H1 (cell line): ENCODE results near the gene RHOC. TPM values are rescaled to one million over a fixed set of nuclear protein-coding genes. Genes with fewer than 3 reads are reported as not detected.

Experiments used
- CTCF ChIA-PET: fragments of 300-600 bp; sonication (Branson Sonifier 250); formaldehyde crosslinking; loops from one replicate; lab custom pipeline; 2021; ENCODE audit not compliant: partially characterized antibody; lab: Charles Lee
- POLR2A ChIA-PET: fragments of 300-600 bp; sonication (Branson Sonifier 250); formaldehyde crosslinking; loops from one replicate; lab custom pipeline; 2021; ENCODE audit warnings: inconsistent platforms; ENCODE audit not compliant: partially characterized antibody; lab: Charles Lee
- DNase-seq, 2 experiments: peaks; one replicate each; pipeline versions ENCODE4 v3.0.0 to v3.0.0-alpha.2; 2010 to 2022; ENCODE audit warnings: low spot score in 2 of 2, low read depth in 1 of 2, mixed read lengths in 1 of 2
- FAIRE-seq: peaks from 2 replicates; lab custom pipeline; 2011; peaks lifted over from hg19 to GRCh38; lab: Jason Lieb, UNC
- H2AFZ ChIP-seq: 2 replicates; pipeline ENCODE4 v1.8.1; 2012; ENCODE audit warnings: low read length, inconsistent platforms
- H2AK5ac ChIP-seq: 2 replicates; pipeline ENCODE4 v1.6.1; 2013; ENCODE audit warnings: low read depth, low read length
- H2BK120ac ChIP-seq: replicated peaks from 2 replicates; pipeline ENCODE3; 2013; ENCODE audit warnings: low read depth, low read length, inconsistent platforms
- H2BK12ac ChIP-seq: 2 replicates; pipeline ENCODE4 v1.6.1; 2013; ENCODE audit warnings: low read depth, low read length
- H2BK15ac ChIP-seq: 2 replicates; pipeline ENCODE4 v1.6.1; 2013; ENCODE audit warnings: low read length
- H2BK20ac ChIP-seq: 2 replicates; pipeline ENCODE4 v1.6.1; 2013; ENCODE audit warnings: low read length
- H2BK5ac ChIP-seq: 2 replicates; pipeline ENCODE4 v1.6.1; 2013; ENCODE audit warnings: low read depth, low read length
- H3K14ac ChIP-seq: 2 replicates; pipeline ENCODE4 v1.6.1; 2013; ENCODE audit warnings: inconsistent platforms; ENCODE audit not compliant: insufficient read length
- H3K18ac ChIP-seq: 2 replicates; pipeline ENCODE4 v1.6.1; 2013; ENCODE audit warnings: low read length; ENCODE audit errors: extremely low read depth
- H3K23ac ChIP-seq: 2 replicates; pipeline ENCODE4 v1.6.1; 2013; ENCODE audit warnings: inconsistent platforms; ENCODE audit not compliant: insufficient read length
- H3K23me2 ChIP-seq: 2 replicates; pipeline ENCODE4 v1.6.1; 2013; ENCODE audit warnings: low read depth, low read length
- H3K27ac ChIP-seq: 2 replicates; pipeline ENCODE4 v1.6.1; 2011; ENCODE audit warnings: low read depth, low read length, inconsistent platforms
- H3K27me3 ChIP-seq, 4 experiments: replicated peaks in 1 of 4; 1 replicate in 1 of 4; 2 replicates in 3 of 4; pipeline versions ENCODE4 v1.6.1 to v1.8.1; 2011 to 2013; ENCODE audit warnings: low read length in 3 of 4, mild to moderate bottlenecking in 3 of 4, inconsistent platforms in 2 of 4, mixed read lengths in 2 of 4, moderate library complexity in 1 of 4; ENCODE audit not compliant: control insufficient read depth in 3 of 4, insufficient read depth in 3 of 4; ENCODE audit errors: extremely low read depth in 1 of 4
- H3K36me3 ChIP-seq, 4 experiments: 2 replicates each; pipeline versions ENCODE4 v1.6.1 to v1.8.1; 2011 to 2013; ENCODE audit warnings: mild to moderate bottlenecking in 4 of 4, low read length in 3 of 4, moderate library complexity in 2 of 4, control low read depth in 1 of 4, inconsistent platforms in 1 of 4; ENCODE audit not compliant: insufficient read depth in 4 of 4, control insufficient read depth in 2 of 4
- H3K4ac ChIP-seq: replicated peaks from 2 replicates; pipeline ENCODE3; 2013; ENCODE audit warnings: low read length, low read depth, mixed read lengths, inconsistent platforms; ENCODE audit not compliant: insufficient read length
- H3K4me1 ChIP-seq, 4 experiments: replicated peaks in 1 of 4; 1 replicate in 1 of 4; 2 replicates in 3 of 4; pipeline versions ENCODE4 v1.6.1 to v1.8.1; 2011 to 2013; ENCODE audit warnings: low read length in 3 of 4, inconsistent platforms in 2 of 4, mixed read lengths in 1 of 4; ENCODE audit not compliant: insufficient read depth in 4 of 4, control insufficient read depth in 3 of 4
- H3K4me2 ChIP-seq, 2 experiments: 2 replicates each; pipeline versions ENCODE4 v1.6.1 to v1.8.1; 2011 to 2013; ENCODE audit warnings: low read depth in 2 of 2, low read length in 2 of 2, control low read depth in 1 of 2, inconsistent platforms in 1 of 2, mild to moderate bottlenecking in 1 of 2; ENCODE audit not compliant: insufficient read depth in 1 of 2
- H3K4me3 ChIP-seq, 4 experiments: fragments of 200-600, 300-600 bp in 1 of 4; sonication (generic), shearing (Covaris generic), sonication (Bioruptor Twin) in 1 of 4; 2 replicates each; pipeline versions ENCODE4 v1.5.1 to v1.8.1; 2011 to 2016; ENCODE audit warnings: low read length in 4 of 4, low read depth in 3 of 4, control low read depth in 2 of 4, inconsistent platforms in 2 of 4, mild to moderate bottlenecking in 2 of 4, mixed read lengths in 1 of 4, moderate library complexity in 1 of 4; ENCODE audit not compliant: insufficient read depth in 2 of 4; ENCODE audit errors: extremely low read depth in 1 of 4
- H3K56ac ChIP-seq: replicated peaks from 2 replicates; pipeline ENCODE3; 2013; ENCODE audit warnings: low read depth, mild to moderate bottlenecking, mixed read lengths, low read length, inconsistent platforms; ENCODE audit not compliant: insufficient read length
- H3K79me1 ChIP-seq: 2 replicates; pipeline ENCODE4 v1.6.1; 2013; ENCODE audit warnings: low read depth, low read length, control low read depth
- H3K79me2 ChIP-seq, 2 experiments: 2 replicates each; pipeline versions ENCODE4 v1.6.1 to v1.8.1; 2012 to 2013; ENCODE audit warnings: low read length in 2 of 2, mild to moderate bottlenecking in 2 of 2, inconsistent platforms in 1 of 2; ENCODE audit not compliant: insufficient read depth in 2 of 2, control insufficient read depth in 1 of 2
- H3K9ac ChIP-seq, 4 experiments: replicated peaks in 1 of 4; 1 replicate in 1 of 4; 2 replicates in 3 of 4; pipeline versions ENCODE4 v1.6.1 to v1.8.1; 2011 to 2013; ENCODE audit warnings: low read depth in 3 of 4, low read length in 3 of 4, control low read depth in 2 of 4, mild to moderate bottlenecking in 2 of 4, moderate library complexity in 2 of 4, inconsistent platforms in 1 of 4; ENCODE audit errors: extremely low read depth in 1 of 4
- H3K9me3 ChIP-seq, 2 experiments: 2 replicates each; pipeline versions ENCODE4 v1.6.1 to v1.8.1; 2012 to 2013; ENCODE audit warnings: mild to moderate bottlenecking in 2 of 2, moderate library complexity in 2 of 2, control low read depth in 1 of 2, inconsistent platforms in 1 of 2, low read depth in 1 of 2, low read length in 1 of 2, mixed read lengths in 1 of 2; ENCODE audit not compliant: insufficient read depth in 2 of 2
- H4K20me1 ChIP-seq, 2 experiments: replicated peaks in 1 of 2; 2 replicates each; pipeline versions ENCODE3 to v1.8.1; 2011 to 2013; ENCODE audit warnings: inconsistent platforms in 2 of 2, low read length in 2 of 2, mild to moderate bottlenecking in 1 of 2; ENCODE audit not compliant: insufficient read depth in 2 of 2, control insufficient read depth in 1 of 2
- H4K5ac ChIP-seq: 2 replicates; pipeline ENCODE4 v1.6.1; 2013; ENCODE audit warnings: low read length, low read depth, mixed read lengths, inconsistent platforms; ENCODE audit not compliant: insufficient read length
- H4K8ac ChIP-seq: 2 replicates; pipeline ENCODE4 v1.8.0; 2013; ENCODE audit warnings: mild to moderate bottlenecking, moderate library complexity, low read length, inconsistent platforms; ENCODE audit not compliant: insufficient read depth; ENCODE audit errors: extremely low read depth
- H4K91ac ChIP-seq: replicated peaks from 2 replicates; pipeline ENCODE3; 2013; ENCODE audit warnings: low read length, mixed read lengths, inconsistent platforms; ENCODE audit not compliant: insufficient read length
- SUZ12 ChIP-seq: fragments of 200-600 bp; sonication (generic); IDR thresholded peaks from 2 replicates; pipeline ENCODE4 v1.6.1; 2012; ENCODE audit warnings: mild to moderate bottlenecking, inconsistent platforms, low read length, moderate library complexity, mixed read lengths
- WGBS, 2 experiments: shearing (Covaris generic) in 1 of 2; methylation state at CpG; one replicate each; pipeline versions ENCODE4 v1.1.6 to v1.1.7; 2013 to 2015; ENCODE audit warnings: low lambda C conversion rate in 2 of 2, mixed read lengths in 2 of 2, inconsistent platforms in 1 of 2, low coverage in 1 of 2, missing lambda C conversion rate in 1 of 2; ENCODE audit not compliant: insufficient replicate concordance in 2 of 2, insufficient coverage in 1 of 2, insufficient read length in 1 of 2; ENCODE audit errors: extremely low coverage in 1 of 2, missing lambda C conversion rate in 1 of 2; 5-methylcytosine and 5-hydroxymethylcytosine counted together
- polyA plus RNA-seq, 7 experiments: library from polyadenylated mRNA; depleted of rRNA in 3 of 7; stranded (reverse) in 5 of 7; unstranded in 2 of 7; fragments of >200 nt in 5 of 7; fragments of 200-250 nt in 2 of 7; gene quantifications; 1 replicate in 5 of 7; 2 replicates in 1 of 7; 4 replicates in 1 of 7; pipeline versions ENCODE4 v1.2.1 to v1.2.3, GENCODE V29; 2011 to 2013; ENCODE audit warnings: missing spikeins in 2 of 7, mixed read lengths in 2 of 7
- total RNA-seq: library from RNA; stranded (reverse); fragmentation: NEBNext Ultra II Directional; extraction: Animal tissue kit (Norgen Biotek cat#: 25700); gene quantifications from 2 replicates; pipeline ENCODE4 v1.2.1, GENCODE V29; 2021

RHOC gene
- total and polyA plus RNA-seq, 2 of the 8 experiments (the other 6 are each of a cell fraction or from before 2014, with no cell fraction given) = 53.6 to 97.5 TPM

- no peak overlapping the region for H2AFZ ChIP-seq
- FAIRE-seq = no peak
Measured at GRCh38 chr1:112710586-112710985, 3.7 kb upstream of the RHOC start.

More at GRCh38 chr1:112710586-112710985, 3.7 kb upstream of the RHOC start:
- no peak overlapping the region for H3K14ac ChIP-seq
- peaks cover 0 to 12% of the 10 kb centered on the region in 2 experiments for H4K20me1 ChIP-seq
- H2BK15ac ChIP-seq = no peak overlapping the region
- no peak overlapping the region for H2BK120ac ChIP-seq
- H3K4ac ChIP-seq = no peak overlapping the region
- H3K27me3 ChIP-seq = peaks cover 0 to 18% (median 5%) of the 10 kb centered on the region in 4 experiments; a peak in 4 of 7 replicates
- H3K56ac ChIP-seq = no peak overlapping the region
- no peak overlapping the region for H2BK20ac ChIP-seq
- no peak overlapping the region for H4K5ac ChIP-seq
- TF ChIP-seq SUZ12 = no peak
- peaks cover 0 to 5% (median 3%) of the 10 kb centered on the region in 4 experiments; a peak in 4 of 8 replicates for H3K36me3 ChIP-seq
- no peak overlapping the region for H3K9ac ChIP-seq
- no peak overlapping the region for H4K91ac ChIP-seq
- no peak overlapping the region for H2AK5ac ChIP-seq
- H3K18ac ChIP-seq = no peak overlapping the region
- H3K79me1 ChIP-seq = no peaks in the 10 kb centered on the region
- no peaks in the 10 kb centered on the region for H3K79me2 ChIP-seq
- ChIA-PET POLR2A (interaction anchor here (0.7 to 1.8 kb wide), 4 partner anchors 9 to 91 kb away, joined by 3 to 7 read pairs (median 5); partner anchors contain the start of genes CAPZA1 and ST7L), CTCF (interaction anchor here (0.6 to 14.2 kb wide), 4 partner anchors 31 to 1191 kb away, joined by 3 to 547 read pairs (median 3); no protein-coding TSS in a partner anchor)
- no peaks in the 10 kb centered on the region for H3K9me3 ChIP-seq
- no peak overlapping the region for H3K4me3 ChIP-seq
- H2BK12ac ChIP-seq = no peak overlapping the region
- H3K4me1 ChIP-seq = peaks cover 5 to 30% (median 21%) of the 10 kb centered on the region in 4 experiments
- no peak overlapping the region for H3K23ac ChIP-seq
- no peak for DNase-seq
- H3K23me2 ChIP-seq = peaks cover 17% of the 10 kb centered on the region
- 82% methylated on average over 3 of the region's 3 CpGs; no CpG with 5 or more reads in 1 of the 2 experiments for WGBS, 2 experiments
- H3K4me2 ChIP-seq = no peak overlapping the region
- H4K8ac ChIP-seq = no peak overlapping the region
- H3K27ac ChIP-seq = no peak overlapping the region
- H2BK5ac ChIP-seq = no peak overlapping the region
